SK-N-SH (cell line): Measurements from ENCODE around the gene KTN1. TPM values are rescaled to one million over a fixed set of nuclear protein-coding genes. Genes with fewer than 3 reads are reported as not detected.

Experiments used
- CTCF ChIA-PET: fragments of 300-600, 350-600 bp; formaldehyde crosslinking; extraction: SDS; loops from one replicate; lab custom pipeline; 2021; lab: Yijun Ruan, JAX
- POLR2A ChIA-PET: fragments of 350-600 bp; sonication (Branson Sonifier 250); formaldehyde crosslinking; extraction: SDS; loops from one replicate; lab custom pipeline; 2020; ENCODE audit warnings: antibody characterized with exemption, inconsistent platforms; lab: Yijun Ruan, JAX
- DNase-seq: peaks from one replicate; pipeline ENCODE4 v3.0.0; 2012
- H2AFZ ChIP-seq: fragments of 200-600 bp; sonication (generic); 2 replicates; pipeline ENCODE4 v1.8.1; 2016; ENCODE audit warnings: antibody characterized with exemption, mild to moderate bottlenecking, low read depth
- H3F3A ChIP-seq: fragments of 200-600 bp; sonication (generic); replicated peaks from 2 replicates; pipeline ENCODE3; 2016; ENCODE audit warnings: antibody characterized with exemption, mild to moderate bottlenecking; ENCODE audit not compliant: insufficient read depth
- H3K27ac ChIP-seq, 2 experiments: fragments of 200-500 bp in 1 of 2; fragments of 200-600 bp in 1 of 2; sonication (Bioruptor generic) in 1 of 2; sonication (generic), shearing (Covaris generic) in 1 of 2; 2 replicates each; pipeline versions ENCODE4 v1.5.1 to v1.6.1; 2014 to 2016; ENCODE audit warnings: low read depth in 2 of 2, inconsistent platforms in 1 of 2, low read length in 1 of 2, mild to moderate bottlenecking in 1 of 2, mixed read lengths in 1 of 2
- H3K27me3 ChIP-seq: fragments of 200-600 bp; sonication (generic), shearing (Covaris generic); 2 replicates; pipeline ENCODE4 v1.6.1; 2016; ENCODE audit warnings: mixed run types; ENCODE audit not compliant: insufficient read depth
- H3K36me3 ChIP-seq, 2 experiments: fragments of 200-500 bp in 1 of 2; fragments of 200-600 bp in 1 of 2; sonication (Bioruptor generic) in 1 of 2; sonication (generic) in 1 of 2; replicated peaks in 1 of 2; 2 replicates each; pipeline versions ENCODE3 to v1.5.1; 2014 to 2016; ENCODE audit warnings: low read length in 1 of 2, mild to moderate bottlenecking in 1 of 2; ENCODE audit not compliant: insufficient read depth in 2 of 2, control insufficient read depth in 1 of 2
- H3K4me1 ChIP-seq, 2 experiments: fragments of 200-500 bp in 1 of 2; fragments of 200-600 bp in 1 of 2; sonication (Bioruptor generic) in 1 of 2; sonication (generic), shearing (Covaris generic) in 1 of 2; 2 replicates each; pipeline versions ENCODE4 v1.5.1 to v1.6.1; 2014 to 2016; ENCODE audit warnings: low read depth in 1 of 2, low read length in 1 of 2, mixed run types in 1 of 2; ENCODE audit not compliant: insufficient read depth in 2 of 2, control insufficient read depth in 1 of 2
- H3K4me2 ChIP-seq: fragments of 200-600 bp; sonication (generic), shearing (Covaris generic); 2 replicates; pipeline ENCODE4 v1.6.1; 2017; ENCODE audit warnings: mixed run types
- H3K4me3 ChIP-seq, 2 experiments: fragments of 200-500 bp in 1 of 2; fragments of 200-600 bp in 1 of 2; sonication (Bioruptor generic) in 1 of 2; sonication (generic), shearing (Covaris generic) in 1 of 2; 2 replicates each; pipeline versions ENCODE4 v1.5.1 to v1.8.1; 2014 to 2016; ENCODE audit warnings: low read depth in 2 of 2, inconsistent platforms in 1 of 2, low read length in 1 of 2, mild to moderate bottlenecking in 1 of 2, mixed read lengths in 1 of 2, moderate library complexity in 1 of 2
- H3K79me2 ChIP-seq: fragments of 200-600 bp; sonication (generic); 2 replicates; pipeline ENCODE4 v1.8.1; 2017; ENCODE audit warnings: mild to moderate bottlenecking; ENCODE audit not compliant: insufficient read depth
- H3K9ac ChIP-seq: fragments of 200-600 bp; sonication (generic); 2 replicates; pipeline ENCODE4 v1.6.1; 2017; ENCODE audit warnings: mixed run types
- H3K9me2 ChIP-seq: fragments of 200-600 bp; sonication (generic); 2 replicates; pipeline ENCODE4 v1.6.1; 2017; ENCODE audit warnings: mixed run types
- H3K9me3 ChIP-seq: fragments of 200-600 bp; sonication (generic); 2 replicates; pipeline ENCODE4 v1.6.1; 2017; ENCODE audit warnings: mixed run types, mild to moderate bottlenecking, moderate library complexity
- H4K20me1 ChIP-seq: fragments of 200-600 bp; sonication (generic); 2 replicates; pipeline ENCODE4 v1.6.1; 2017; ENCODE audit warnings: mild to moderate bottlenecking, mixed run types; ENCODE audit not compliant: insufficient read depth
- EP300 ChIP-seq, 2 experiments: IDR thresholded peaks; 2 replicates each; pipeline versions ENCODE4 v1.4.0 to v1.6.1; 2012; ENCODE audit warnings: borderline replicate concordance in 1 of 2, low read depth in 1 of 2, low read length in 1 of 2
- EZH2phosphoT487 ChIP-seq: fragments of 200-600 bp; sonication (generic); IDR thresholded peaks from 2 replicates; pipeline ENCODE4 v1.6.1; 2017; ENCODE audit warnings: low read depth, mixed run types, mild to moderate bottlenecking, antibody characterized with exemption, moderate library complexity, borderline replicate concordance
- FOSL2 ChIP-seq: IDR thresholded peaks from 2 replicates; pipeline ENCODE4 v1.4.0; 2012; ENCODE audit warnings: low read depth, mild to moderate bottlenecking, moderate library complexity, borderline replicate concordance
- GATA2 ChIP-seq: sonication (generic); formaldehyde crosslinking; IDR thresholded peaks from 2 replicates; pipeline ENCODE4 v1.5.0; 2020; ENCODE audit warnings: mild to moderate bottlenecking, missing genetic modification reagents
- JUND ChIP-seq: IDR thresholded peaks from 2 replicates; pipeline ENCODE4 v1.4.0; 2012
- MEF2A ChIP-seq: IDR thresholded peaks from 2 replicates; pipeline ENCODE4 v1.4.0; 2012; ENCODE audit warnings: low read depth, borderline replicate concordance
- MXI1 ChIP-seq: IDR thresholded peaks from 2 replicates; pipeline ENCODE4 v1.6.1; 2012; ENCODE audit warnings: mild to moderate bottlenecking, low read depth, low read length, improper control_type of control experiment
- NFIC ChIP-seq: IDR thresholded peaks from 2 replicates; pipeline ENCODE4 v1.4.0; 2012; ENCODE audit warnings: borderline replicate concordance
- NRF1 ChIP-seq: IDR thresholded peaks from 2 replicates; pipeline ENCODE4 v1.6.1; 2012; ENCODE audit warnings: low read depth, mild to moderate bottlenecking, low read length
- RAD21 ChIP-seq: IDR thresholded peaks from 2 replicates; pipeline ENCODE4 v1.6.1; 2012; ENCODE audit warnings: mild to moderate bottlenecking, low read length
- RXRA ChIP-seq: IDR thresholded peaks from 2 replicates; pipeline ENCODE4 v1.4.0; 2012; ENCODE audit warnings: low read depth, mild to moderate bottlenecking, borderline replicate concordance
- SIN3A ChIP-seq: IDR thresholded peaks from 2 replicates; pipeline ENCODE4 v1.6.1; 2012; ENCODE audit warnings: low read depth, mild to moderate bottlenecking, low read length, moderate library complexity, borderline replicate concordance
- SMC3 ChIP-seq: IDR thresholded peaks from 2 replicates; pipeline ENCODE4 v1.6.1; 2012; ENCODE audit warnings: low read depth, low read length, improper control_type of control experiment
- TAF1 ChIP-seq: IDR thresholded peaks from 2 replicates; pipeline ENCODE4 v1.6.1; 2012; ENCODE audit warnings: low read depth, mild to moderate bottlenecking, low read length, moderate library complexity, borderline replicate concordance
- WGBS: methylation state at CpG from one replicate; pipeline ENCODE4 v1.1.6; 2017; ENCODE audit warnings: low lambda C conversion rate; 5-methylcytosine and 5-hydroxymethylcytosine counted together
- polyA plus RNA-seq, 3 experiments: library from polyadenylated mRNA; depleted of rRNA; stranded (reverse); fragments of >200 nt; gene quantifications; 2 replicates each; pipeline ENCODE4 v1.2.3, GENCODE V29; 2012
- TF ChIP-seq, protein P1 (sequence below): IDR thresholded peaks from 2 replicates; pipeline ENCODE4 v1.4.0; 2012; ENCODE audit warnings: low read depth
- TF ChIP-seq, protein P2 (sequence below): fragments of 200-600 bp; sonication (generic); IDR thresholded peaks from 2 replicates; pipeline ENCODE4 v1.6.1; 2017; ENCODE audit warnings: antibody characterized with exemption, mild to moderate bottlenecking, moderate library complexity
- TF ChIP-seq, protein P3 (sequence below): IDR thresholded peaks from 2 replicates; pipeline ENCODE4 v1.6.1; 2012; ENCODE audit warnings: mild to moderate bottlenecking, low read depth, low read length, moderate library complexity
- TF ChIP-seq, protein P4 (sequence below): IDR thresholded peaks from 2 replicates; pipeline ENCODE4; 2012

The KTN1 gene
- polyA plus RNA-seq, 1 of the 3 experiments (the other 2 are of a cell fraction), result 39.5 TPM

DNA sequence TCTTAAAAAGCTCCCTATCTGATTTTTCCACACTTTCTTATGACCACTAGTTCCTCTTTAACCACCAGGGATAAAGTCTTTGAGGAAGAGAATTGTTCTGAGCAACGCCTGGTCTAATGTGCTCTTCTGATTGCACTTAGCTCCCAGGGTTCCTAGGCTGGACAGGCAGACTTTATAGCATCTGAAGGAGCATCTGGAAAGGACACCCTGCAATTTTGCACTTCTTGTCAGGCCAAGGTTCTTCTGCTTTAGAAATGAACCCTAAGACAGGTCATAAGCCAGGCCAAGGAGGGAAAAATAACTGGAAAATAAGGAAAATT is 126.3 kb downstream of the KTN1 start:
- WGBS, result 83% methylated on average over 1 of the region's 1 CpG
- H3K36me3 ChIP-seq, result no peaks in the 10 kb centered on the region
- TF ChIP-seq, protein P1, sequence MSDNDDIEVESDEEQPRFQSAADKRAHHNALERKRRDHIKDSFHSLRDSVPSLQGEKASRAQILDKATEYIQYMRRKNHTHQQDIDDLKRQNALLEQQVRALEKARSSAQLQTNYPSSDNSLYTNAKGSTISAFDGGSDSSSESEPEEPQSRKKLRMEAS, result no peak
- TF ChIP-seq TAF1 (no peak), SIN3A (no peak), NFIC (no peak), EZH2phosphoT487 (no peak), RXRA (no peak), FOSL2 (no peak), SMC3 (no peak), MEF2A (no peak), EP300 (IDR thresholded peaks at IDR 0.05; ENCODE audit: borderline replicate concordance in 1 of 2, low read depth in 1 of 2, low read length in 1 of 2) (no peak), NRF1 (no peak), JUND (no peak), MXI1 (no peak), RAD21 (no peak)
- TF ChIP-seq, protein P2, sequence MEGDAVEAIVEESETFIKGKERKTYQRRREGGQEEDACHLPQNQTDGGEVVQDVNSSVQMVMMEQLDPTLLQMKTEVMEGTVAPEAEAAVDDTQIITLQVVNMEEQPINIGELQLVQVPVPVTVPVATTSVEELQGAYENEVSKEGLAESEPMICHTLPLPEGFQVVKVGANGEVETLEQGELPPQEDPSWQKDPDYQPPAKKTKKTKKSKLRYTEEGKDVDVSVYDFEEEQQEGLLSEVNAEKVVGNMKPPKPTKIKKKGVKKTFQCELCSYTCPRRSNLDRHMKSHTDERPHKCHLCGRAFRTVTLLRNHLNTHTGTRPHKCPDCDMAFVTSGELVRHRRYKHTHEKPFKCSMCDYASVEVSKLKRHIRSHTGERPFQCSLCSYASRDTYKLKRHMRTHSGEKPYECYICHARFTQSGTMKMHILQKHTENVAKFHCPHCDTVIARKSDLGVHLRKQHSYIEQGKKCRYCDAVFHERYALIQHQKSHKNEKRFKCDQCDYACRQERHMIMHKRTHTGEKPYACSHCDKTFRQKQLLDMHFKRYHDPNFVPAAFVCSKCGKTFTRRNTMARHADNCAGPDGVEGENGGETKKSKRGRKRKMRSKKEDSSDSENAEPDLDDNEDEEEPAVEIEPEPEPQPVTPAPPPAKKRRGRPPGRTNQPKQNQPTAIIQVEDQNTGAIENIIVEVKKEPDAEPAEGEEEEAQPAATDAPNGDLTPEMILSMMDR, result no peak
- H3K4me2 ChIP-seq, result no peak overlapping the region
- no peak for DNase-seq
- no peak overlapping the region for H3K27ac ChIP-seq
- H3K27me3 ChIP-seq, result no peaks in the 10 kb centered on the region
- H4K20me1 ChIP-seq, result no peaks in the 10 kb centered on the region
- CTCF ChIA-PET, result interaction anchor here (0.8 to 2.3 kb wide), 7 partner anchors 9 to 785 kb away, joined by 3 to 7 read pairs (median 5); no protein-coding TSS in a partner anchor
- no peaks in the 10 kb centered on the region for H3K4me1 ChIP-seq
- H2AFZ ChIP-seq, result no peak overlapping the region
- no peaks in the 10 kb centered on the region for H3K9me3 ChIP-seq
- H3K4me3 ChIP-seq, result no peak overlapping the region
- POLR2A ChIA-PET, result no interaction called here
- H3F3A ChIP-seq, result no peaks in the 10 kb centered on the region
- no peaks in the 10 kb centered on the region for H3K79me2 ChIP-seq
- no peak overlapping the region for H3K9ac ChIP-seq
- no peaks in the 10 kb centered on the region for H3K9me2 ChIP-seq

DNA sequence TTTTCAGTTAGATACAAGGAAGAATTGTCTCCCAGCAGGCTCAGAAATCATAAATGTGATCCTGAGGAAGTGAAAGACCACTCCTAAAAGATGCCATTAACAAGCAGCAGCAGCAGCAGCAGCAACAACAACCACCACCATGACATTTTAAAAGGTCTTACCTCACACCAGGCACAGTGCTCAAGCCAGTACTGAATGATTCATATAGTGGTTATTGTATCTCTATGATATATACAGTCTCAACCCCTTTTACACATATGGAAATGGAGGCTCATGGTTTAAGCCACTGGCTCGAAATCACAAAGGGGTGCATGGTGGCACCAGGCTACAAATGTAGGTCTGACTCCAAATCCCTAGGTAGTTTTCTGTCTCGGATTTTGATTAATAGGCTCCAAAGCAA is 126.9 kb downstream of the KTN1 start:
- H3K27ac ChIP-seq, result no peak overlapping the region
- H3F3A ChIP-seq, result no peaks in the 10 kb centered on the region
- no peaks in the 10 kb centered on the region for H3K79me2 ChIP-seq
- CTCF ChIA-PET, result interaction anchor here (1.7 to 2.3 kb wide), 3 partner anchors 10 to 767 kb away, joined by 5 to 7 read pairs (median 6); no protein-coding TSS in a partner anchor
- TF ChIP-seq EZH2phosphoT487, result no peak
- TF ChIP-seq, protein P3, sequence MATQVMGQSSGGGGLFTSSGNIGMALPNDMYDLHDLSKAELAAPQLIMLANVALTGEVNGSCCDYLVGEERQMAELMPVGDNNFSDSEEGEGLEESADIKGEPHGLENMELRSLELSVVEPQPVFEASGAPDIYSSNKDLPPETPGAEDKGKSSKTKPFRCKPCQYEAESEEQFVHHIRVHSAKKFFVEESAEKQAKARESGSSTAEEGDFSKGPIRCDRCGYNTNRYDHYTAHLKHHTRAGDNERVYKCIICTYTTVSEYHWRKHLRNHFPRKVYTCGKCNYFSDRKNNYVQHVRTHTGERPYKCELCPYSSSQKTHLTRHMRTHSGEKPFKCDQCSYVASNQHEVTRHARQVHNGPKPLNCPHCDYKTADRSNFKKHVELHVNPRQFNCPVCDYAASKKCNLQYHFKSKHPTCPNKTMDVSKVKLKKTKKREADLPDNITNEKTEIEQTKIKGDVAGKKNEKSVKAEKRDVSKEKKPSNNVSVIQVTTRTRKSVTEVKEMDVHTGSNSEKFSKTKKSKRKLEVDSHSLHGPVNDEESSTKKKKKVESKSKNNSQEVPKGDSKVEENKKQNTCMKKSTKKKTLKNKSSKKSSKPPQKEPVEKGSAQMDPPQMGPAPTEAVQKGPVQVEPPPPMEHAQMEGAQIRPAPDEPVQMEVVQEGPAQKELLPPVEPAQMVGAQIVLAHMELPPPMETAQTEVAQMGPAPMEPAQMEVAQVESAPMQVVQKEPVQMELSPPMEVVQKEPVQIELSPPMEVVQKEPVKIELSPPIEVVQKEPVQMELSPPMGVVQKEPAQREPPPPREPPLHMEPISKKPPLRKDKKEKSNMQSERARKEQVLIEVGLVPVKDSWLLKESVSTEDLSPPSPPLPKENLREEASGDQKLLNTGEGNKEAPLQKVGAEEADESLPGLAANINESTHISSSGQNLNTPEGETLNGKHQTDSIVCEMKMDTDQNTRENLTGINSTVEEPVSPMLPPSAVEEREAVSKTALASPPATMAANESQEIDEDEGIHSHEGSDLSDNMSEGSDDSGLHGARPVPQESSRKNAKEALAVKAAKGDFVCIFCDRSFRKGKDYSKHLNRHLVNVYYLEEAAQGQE, result no peak
- TF ChIP-seq GATA2 (CRISPR knock-in tag), result no peak
- TF ChIP-seq NRF1, result no peak
- TF ChIP-seq, protein P4, sequence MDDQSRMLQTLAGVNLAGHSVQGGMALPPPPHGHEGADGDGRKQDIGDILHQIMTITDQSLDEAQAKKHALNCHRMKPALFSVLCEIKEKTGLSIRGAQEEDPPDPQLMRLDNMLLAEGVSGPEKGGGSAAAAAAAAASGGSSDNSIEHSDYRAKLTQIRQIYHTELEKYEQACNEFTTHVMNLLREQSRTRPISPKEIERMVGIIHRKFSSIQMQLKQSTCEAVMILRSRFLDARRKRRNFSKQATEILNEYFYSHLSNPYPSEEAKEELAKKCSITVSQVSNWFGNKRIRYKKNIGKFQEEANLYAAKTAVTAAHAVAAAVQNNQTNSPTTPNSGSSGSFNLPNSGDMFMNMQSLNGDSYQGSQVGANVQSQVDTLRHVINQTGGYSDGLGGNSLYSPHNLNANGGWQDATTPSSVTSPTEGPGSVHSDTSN, result no peak
- no peak for TF ChIP-seq MXI1
- H3K9me2 ChIP-seq, result no peaks in the 10 kb centered on the region
- H3K27me3 ChIP-seq, result no peaks in the 10 kb centered on the region
- no peaks in the 10 kb centered on the region for H3K9me3 ChIP-seq
- H4K20me1 ChIP-seq, result no peaks in the 10 kb centered on the region
- H3K9ac ChIP-seq, result no peak overlapping the region
- no peaks in the 10 kb centered on the region for H3K36me3 ChIP-seq
- H3K4me1 ChIP-seq, result no peaks in the 10 kb centered on the region
- 54% methylated on average over 2 of the region's 2 CpGs for WGBS
- POLR2A ChIA-PET, result no interaction called here
- DNase-seq, result no peak
- H2AFZ ChIP-seq, result no peak overlapping the region
- H3K4me2 ChIP-seq, result no peak overlapping the region
- H3K4me3 ChIP-seq, result no peak overlapping the region
